Vagina (tissue), 2 donors: ENCODE data around the gene E2F1.

Experiments used
- CTCF ChIP-seq, 3 experiments: fragments of 450-650 bp in 2 of 3; fragments of 200-600 bp in 1 of 3; sonication (generic) in 1 of 3; IDR thresholded peaks; one replicate each; pipeline ENCODE4 v1.5.1; 2017 to 2019; ENCODE audit warnings: antibody characterized with exemption in 3 of 3, mild to moderate bottlenecking in 2 of 3, moderate library complexity in 2 of 3
- POLR2A ChIP-seq, 2 donors: fragments of 450-650 bp; IDR thresholded peaks; one replicate each; pipeline ENCODE4 v1.6.1; 2017; ENCODE audit warnings: antibody characterized with exemption in 2 of 2, mild to moderate bottlenecking in 2 of 2, moderate library complexity in 2 of 2

- TF ChIP-seq CTCF (IDR thresholded peaks at IDR 0.05) (no peak), POLR2A (IDR thresholded peaks at IDR 0.05) (no peak)
Measured at GRCh38 chr20:33685328-33686099, 671 bp downstream of the E2F1 start.
